Activated CD4-positive, CD25-positive, alpha-beta regulatory T cell treated with anti-CD3 and anti-CD28 coated beads, Interleukin-2, amount 50 U/mL, for 16 hours (primary cell): ENCODE measurements around the gene EXOC7.

Experiments used
- DNase-seq: peaks from one replicate; pipeline ENCODE4 v3.0.0-alpha.2; 2020; ENCODE audit warnings: low read depth, low spot score

EXOC7 gene, protein sequence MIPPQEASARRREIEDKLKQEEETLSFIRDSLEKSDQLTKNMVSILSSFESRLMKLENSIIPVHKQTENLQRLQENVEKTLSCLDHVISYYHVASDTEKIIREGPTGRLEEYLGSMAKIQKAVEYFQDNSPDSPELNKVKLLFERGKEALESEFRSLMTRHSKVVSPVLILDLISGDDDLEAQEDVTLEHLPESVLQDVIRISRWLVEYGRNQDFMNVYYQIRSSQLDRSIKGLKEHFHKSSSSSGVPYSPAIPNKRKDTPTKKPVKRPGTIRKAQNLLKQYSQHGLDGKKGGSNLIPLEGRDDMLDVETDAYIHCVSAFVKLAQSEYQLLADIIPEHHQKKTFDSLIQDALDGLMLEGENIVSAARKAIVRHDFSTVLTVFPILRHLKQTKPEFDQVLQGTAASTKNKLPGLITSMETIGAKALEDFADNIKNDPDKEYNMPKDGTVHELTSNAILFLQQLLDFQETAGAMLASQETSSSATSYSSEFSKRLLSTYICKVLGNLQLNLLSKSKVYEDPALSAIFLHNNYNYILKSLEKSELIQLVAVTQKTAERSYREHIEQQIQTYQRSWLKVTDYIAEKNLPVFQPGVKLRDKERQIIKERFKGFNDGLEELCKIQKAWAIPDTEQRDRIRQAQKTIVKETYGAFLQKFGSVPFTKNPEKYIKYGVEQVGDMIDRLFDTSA

DNA sequence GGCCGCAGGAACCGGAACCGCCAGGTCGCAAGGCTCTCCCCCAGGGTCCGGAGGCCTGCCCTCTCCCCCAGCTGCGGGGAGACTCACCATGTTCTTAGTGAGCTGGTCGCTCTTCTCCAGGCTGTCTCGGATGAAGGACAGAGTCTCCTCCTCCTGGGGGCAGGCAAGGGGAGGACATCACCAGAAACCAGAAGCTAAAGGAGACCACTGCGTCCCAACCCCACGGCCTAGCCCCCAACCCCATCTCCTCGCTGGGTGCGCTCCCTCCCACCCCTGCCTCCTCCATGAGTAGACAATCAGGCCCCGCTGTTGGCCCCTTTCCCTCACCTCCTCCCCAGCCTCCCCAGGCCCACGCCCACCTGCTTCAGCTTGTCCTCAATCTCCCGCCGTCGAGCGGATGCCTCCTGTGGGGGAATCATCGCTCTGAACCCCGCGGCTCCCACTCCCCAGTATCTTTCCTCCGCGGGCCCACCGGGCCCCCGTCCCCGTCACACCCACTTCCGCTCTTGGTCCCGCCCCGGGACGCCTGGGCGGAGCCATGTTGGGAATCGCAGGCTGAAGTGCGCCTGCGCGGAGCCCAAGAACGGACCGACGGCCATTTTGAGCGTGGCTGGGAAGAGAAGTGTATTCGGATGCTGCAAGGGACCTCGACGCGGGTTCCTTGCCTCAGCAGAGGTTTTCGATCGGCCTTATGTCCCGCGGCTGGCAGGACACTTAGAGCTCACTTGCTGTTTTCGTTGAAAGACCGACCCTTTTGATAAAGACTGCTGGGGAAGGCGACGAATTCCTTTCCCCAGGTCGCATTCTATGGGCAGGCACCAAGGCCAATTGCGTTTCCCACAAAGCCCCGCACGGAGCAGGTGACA is at the start of gene EXOC7:
Gene EXOC7 (minus strand): TSS at position 514 of the 866 bp plus-strand sequence. CDS start 95 bp downstream, at position 419.
- DNase-seq: peak; percentile 85

DNA sequence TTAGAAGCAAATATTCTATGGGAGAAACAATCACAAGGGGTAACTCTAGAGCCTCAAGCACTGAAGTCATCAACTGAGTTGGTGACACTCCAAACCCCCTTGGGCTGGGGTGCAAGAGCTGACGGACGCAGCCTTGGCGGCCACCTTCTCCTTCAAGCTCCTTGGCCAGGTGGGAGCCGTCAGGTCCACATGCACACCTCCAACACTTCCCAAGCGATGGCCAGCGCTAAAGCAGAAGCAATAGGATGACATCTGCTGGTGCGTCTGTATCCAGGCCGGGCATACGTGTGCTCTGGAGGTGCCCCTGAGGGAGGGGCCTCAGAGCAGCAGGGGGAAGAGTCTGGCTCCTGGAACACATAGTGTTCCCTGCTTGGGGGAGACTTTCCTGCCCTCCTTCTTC is 49.6 kb upstream of the EXOC7 start:
- no peak for DNase-seq

DNA sequence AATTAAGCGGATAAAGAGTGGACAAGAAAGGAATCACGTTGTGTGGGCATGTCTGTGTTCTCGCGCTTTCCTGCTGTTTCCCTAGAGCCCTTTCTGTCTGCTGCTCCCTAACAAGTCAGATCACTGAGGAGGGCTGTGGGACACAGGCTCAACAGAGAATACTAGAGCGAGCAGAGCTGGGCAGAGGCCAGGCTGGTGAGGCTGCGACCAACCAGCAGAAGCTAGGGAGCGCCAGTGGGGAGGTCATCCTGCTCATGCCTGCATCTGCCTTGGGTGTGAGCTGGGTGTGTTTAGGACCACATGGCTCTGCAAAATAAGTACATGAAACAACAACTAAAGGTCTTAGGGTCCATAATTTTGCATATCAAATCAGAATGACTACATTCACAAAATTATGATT is 49.0 kb upstream of the EXOC7 start:
- DNase-seq: no peak

DNA sequence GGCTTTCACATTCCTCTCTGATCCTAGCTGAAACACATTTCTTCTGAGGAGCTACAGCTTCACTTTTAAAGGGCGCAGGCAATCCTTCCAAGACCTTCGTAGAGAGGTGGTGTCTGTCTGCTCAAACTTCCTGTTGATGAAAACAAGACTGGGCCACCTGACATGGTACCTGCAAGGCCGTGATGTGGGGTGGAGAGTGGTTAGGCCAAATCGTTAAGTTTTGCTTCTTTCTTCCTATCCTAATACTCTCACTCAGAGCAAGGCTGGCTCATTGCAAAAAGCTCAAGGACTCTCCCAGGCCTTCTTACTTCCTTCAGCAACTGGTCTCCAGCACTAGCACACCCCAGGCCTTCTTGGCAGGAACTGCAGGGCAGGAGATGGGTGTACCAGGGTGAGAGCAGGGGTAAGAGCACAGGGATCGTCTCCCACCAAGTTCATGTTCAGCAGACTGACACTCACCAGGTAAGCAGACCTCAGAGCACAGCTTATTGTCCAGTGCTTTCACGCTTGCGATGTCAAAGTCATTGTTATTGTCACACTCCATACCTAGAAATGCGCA is 48.4 kb upstream of the EXOC7 start:
- no peak for DNase-seq

DNA sequence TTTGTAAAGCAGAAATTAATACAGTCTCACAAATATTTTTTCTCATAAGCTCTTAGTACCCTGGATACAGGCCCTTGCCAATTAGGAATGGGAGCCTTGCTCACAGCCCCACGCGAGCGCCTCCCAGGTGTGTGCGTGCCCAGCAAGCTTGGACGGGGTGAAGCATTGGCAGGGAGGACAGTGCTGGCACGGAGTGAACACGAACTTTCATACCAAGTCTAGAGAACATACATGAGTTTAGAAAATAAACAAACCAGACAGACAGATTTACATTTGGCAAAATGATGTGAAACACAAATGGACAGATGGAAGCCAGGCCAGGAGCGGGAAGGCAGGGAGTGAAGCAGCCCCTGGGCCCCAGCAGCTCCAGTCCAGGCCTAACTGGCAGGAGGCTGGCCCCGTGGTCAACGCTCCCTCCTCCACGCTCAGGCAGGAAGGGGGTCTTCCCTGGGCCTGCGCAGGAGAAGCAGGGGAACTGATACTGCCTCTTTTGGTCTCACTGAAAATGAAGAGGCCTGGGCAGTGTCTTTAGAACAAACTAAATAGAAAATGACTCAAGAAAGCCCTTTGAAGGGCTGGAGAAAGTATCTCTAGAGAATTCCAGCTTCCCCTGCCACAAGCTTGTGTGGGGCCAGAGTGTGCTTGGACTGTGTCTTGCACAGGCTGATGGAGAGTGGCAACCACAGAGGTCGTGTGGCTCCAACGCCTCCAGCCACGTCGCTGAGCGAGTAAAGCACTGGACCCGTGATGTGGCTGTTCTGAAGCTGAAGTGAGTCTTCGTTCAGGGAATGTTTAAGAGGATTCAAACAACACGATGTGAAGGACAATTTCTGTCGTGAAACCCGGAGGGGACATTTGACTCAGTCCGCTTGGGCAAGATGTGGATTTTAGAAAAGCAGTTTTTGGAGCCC is 47.4 kb upstream of the EXOC7 start:
- no peak for DNase-seq

DNA sequence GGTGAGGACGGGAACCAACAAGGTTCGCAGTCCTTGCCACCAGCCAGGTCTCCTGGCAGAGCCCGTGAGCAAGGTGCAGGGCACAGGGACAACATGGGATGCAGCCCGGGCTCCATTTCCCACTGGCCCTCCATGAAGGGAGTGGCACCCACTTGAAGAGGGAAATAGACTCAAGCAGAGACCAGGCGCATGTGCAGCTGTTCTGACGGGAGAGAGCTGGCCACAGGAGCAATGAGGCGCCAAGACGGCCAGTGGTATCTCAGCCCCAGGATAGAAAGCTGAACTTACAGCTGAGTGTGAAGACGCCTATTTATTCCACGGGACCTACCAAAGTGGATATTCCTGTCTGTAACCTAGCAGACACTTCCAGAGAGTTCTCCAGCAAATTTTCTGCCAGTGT is 45.6 kb upstream of the EXOC7 start:
- DNase-seq: no peak

DNA sequence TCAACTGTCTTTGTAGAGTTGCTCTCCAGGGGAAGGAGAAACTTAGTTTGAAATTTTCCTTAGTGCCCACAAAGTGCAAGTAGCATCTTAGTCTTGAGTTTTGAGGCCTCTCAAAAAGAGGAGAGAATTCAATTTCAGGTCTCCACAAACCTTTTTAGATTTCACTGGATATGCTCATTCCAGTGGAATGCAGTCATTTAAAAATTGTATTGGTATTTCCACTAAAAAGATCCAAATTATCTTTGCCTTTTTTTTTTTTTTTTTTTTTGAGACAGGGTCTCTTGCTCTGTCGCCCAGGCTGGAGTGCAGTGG is 44.4 kb upstream of the EXOC7 start:
- DNase-seq: no peak

DNA sequence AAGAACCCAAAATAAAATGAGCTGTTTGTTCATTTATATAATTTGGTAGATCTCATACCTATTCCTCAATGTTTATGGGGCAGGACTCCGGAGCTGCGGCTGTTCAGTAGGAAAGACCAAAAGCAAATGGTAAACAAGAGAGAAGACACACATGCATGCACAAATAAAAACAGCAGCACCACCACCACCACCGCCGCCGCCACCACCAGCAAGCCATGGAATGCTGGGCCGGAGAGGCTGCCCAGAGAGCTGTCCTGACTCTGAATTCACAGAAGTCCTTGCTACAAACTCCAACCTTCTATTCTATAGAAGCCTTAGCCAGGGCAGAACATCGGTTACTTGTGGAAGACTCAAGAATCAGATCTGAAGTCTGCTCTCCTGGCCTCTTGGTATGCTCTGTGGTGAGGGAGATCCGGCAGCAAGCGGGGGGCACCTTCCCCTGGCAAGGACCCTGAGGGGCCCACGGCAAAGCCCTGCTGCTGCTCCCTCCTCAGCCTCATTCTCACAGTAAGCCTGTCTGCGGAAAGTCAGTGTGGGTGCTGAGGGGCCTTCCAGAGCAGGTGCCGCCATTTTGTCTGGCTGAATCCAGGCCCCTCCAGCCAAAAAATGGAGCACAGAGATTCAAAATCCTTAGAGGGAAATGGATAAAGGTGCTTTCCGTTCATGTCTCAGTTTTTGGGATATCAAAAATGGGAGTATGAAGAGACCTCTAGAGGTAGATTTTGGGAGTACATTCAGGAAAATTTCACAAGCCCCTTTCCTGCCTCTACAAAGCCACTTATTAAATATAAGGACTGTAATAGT is 43.8 kb upstream of the EXOC7 start:
- DNase-seq: no peak

DNA sequence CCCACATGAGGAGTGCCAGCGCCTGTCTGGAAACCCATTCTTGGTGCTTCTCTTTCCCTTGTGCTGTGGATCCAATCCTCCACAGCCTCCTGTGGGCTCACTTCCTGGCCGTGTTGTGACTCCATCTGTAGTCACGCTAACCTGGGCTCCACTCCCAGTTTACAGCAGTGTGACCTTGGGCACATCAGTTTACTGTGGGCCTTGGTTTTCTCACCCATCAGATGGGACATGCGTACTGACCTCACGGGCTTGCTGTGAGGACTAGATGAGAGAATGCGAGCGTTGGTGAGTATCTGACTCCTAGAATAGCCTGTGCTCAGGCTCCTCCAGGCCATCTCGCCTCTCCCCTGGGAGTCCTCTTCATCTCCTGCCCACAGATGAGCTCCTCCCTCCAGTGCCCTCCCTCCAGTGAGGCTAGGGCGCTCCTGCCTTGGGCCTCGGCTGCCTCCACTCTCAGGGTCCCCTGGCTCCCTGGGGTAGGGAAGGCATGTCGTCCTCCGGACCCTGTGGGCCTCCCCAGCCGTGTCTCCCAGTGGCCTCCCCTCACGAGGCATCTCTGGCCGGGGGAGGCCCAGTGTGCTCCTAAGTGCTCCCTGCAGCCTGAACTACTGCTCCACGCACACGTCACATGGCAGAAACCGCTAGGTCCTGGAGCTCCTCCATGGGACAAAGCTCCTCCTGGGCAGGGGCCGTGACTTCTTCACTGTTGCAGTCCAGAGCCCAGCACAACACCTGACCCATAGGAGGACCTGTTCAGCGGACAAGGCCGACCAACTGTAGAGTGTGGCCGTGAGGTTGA is 42.7 kb upstream of the EXOC7 start:
- no peak for DNase-seq

DNA sequence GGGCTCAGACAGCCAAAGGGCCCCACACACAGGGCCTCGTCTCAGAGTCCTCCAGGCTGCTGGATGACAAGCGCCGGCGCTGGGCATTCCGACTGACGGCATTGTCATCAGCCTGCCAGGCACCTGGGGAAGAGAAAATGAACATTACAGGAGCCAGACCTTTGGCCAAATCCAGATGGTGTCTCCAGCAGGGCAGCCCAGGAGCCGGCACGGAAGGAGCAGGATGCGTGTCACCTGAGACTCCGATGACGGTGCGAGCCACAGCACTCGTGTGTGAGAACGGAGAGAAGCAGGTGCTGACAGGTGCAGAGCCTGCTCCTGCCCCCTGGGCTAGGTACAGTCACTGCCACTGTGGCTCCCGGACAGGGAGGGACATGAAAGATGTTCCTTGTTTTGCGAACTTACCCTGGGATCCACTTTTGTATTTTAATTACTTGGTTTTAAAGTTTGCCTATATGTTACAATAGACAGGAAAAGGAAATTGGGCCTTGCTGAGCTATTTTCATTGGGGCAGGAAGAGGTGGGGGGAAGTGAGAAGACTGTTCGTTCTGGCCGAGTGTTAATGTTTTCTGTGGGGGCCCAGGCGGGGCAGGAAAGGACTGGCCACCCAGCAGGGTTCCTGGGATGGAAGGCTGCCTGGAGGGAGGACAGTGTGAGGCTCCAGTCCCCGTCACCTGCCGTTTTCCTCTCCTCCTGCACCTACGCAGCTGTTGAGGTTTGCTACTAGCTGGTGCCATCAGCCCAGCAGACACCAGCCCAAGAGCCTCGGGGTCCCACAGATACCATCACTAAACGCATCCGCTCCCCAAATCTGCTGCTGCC is 41.9 kb upstream of the EXOC7 start:
- no peak for DNase-seq

DNA sequence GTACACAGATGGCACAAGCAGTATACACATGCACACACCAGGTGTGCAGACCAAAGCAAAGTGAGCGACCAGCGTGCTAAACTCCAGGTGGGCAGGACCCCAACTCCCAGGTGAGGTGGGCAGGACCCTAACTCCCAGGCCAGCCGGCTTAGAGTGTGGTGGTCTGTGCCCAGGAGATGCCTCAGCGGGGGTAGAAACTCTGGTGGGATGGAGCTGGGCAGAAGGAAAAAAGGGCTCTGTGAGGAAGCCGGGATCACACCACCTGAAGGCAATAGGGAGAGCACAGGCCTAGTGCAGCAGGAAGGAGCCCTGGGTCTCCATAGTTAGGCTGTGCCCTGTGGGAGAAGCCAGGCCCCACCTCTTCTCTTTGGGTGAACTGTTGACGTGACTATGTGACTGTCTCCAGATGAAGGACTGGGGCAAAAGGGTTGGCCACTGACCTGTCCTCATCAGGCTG is 39.0 kb upstream of the EXOC7 start:
- DNase-seq: no peak

DNA sequence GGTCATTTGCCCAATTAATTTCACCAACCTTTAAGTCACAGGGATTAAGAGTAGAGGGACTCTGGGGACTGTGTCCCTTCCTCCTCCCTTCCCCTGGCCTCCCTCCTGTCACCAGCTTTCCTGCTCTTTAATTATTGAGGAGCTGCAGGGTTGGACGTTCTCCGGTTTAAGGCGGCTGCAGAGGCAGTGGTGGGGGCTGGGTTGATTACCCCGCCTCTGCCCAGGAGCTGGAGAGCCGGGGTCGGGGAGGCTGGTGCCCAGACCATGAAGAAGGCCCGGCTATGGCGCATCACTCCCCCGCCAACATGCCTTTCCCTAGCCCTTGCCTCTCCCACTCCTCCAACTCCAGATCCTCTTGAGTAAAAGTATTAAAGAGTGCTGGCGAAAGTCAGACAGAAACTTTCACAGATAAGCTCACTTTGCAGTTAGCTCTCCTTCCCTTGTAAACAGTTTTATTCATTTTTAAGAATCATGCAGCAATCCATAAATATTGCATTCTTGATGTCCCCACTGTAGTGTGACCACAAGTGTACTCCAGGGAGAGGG is 38.5 kb upstream of the EXOC7 start:
- no peak for DNase-seq

DNA sequence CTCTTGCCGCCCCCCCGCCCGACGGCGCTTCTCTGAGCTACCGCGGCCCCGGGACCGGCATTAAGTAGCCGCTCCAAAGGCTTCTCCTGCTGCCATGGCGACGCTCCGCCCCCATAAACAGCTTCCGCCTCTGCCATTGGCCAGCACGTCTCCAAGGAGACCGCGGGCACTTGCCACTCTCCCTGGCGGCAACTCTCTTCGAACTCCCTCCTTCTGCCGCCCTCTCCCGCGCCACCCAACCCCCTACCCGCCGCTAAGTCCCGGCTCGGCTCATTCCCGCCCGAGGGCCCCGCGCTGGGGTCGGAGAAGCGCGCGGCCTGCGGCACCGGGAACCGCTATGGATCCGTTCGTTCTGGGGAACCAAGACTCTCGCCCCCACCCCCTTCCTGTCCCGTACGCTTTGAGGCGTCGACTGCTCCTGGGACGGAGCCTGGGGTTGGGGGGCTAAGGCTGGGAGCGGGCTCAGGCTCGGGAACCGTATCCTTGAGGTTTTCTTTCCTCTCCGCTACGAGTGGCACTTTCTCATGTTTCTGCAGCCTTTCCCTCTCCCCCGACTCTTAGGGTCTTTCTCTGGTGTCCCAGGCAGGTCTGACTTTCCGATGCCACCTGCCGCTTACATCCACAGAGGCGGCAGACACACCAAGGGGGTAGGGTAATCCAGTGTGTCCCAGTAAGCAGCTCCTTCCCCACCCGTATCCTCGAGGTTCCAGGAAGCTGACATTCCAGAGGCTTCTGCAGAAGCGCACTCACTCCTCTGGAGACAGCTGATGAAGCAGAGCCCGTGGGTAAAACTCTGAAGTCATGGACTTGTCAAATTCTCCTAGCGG is 37.8 kb upstream of the EXOC7 start, which contains the start of gene FOXJ1:
Gene FOXJ1 (minus strand): TSS at position 34 of the 827 bp plus-strand sequence. CDS start 850 bp downstream, outside the sequence.
- peak; percentile 75 for DNase-seq

DNA sequence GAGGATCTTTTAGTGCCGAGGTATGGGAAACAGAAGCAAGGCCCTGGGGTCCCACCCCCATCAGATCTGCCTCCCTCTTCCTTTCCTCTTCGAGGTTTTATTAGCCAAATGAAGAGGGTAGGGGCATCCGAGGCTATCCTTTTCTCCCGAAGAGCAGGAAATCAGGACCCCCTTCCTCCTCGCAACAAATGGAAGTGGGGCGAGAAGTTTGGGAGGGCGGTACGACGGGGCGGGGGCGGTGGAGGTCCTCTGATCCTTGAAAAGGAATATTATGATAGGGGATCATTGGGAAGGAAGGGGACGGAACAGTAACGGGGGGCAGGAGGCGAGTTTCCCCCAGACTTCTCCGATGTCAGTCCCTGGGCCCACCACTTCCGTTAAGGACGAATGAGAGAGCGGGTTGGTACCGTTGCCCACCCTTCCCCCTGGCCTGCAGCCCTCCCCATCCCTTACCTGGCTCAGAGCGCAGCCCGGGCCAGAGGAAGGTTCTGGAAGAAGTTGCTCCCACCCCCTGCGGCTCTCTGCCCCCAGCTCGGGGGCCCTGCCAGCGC is 37.1 kb upstream of the EXOC7 start:
- no peak for DNase-seq

DNA sequence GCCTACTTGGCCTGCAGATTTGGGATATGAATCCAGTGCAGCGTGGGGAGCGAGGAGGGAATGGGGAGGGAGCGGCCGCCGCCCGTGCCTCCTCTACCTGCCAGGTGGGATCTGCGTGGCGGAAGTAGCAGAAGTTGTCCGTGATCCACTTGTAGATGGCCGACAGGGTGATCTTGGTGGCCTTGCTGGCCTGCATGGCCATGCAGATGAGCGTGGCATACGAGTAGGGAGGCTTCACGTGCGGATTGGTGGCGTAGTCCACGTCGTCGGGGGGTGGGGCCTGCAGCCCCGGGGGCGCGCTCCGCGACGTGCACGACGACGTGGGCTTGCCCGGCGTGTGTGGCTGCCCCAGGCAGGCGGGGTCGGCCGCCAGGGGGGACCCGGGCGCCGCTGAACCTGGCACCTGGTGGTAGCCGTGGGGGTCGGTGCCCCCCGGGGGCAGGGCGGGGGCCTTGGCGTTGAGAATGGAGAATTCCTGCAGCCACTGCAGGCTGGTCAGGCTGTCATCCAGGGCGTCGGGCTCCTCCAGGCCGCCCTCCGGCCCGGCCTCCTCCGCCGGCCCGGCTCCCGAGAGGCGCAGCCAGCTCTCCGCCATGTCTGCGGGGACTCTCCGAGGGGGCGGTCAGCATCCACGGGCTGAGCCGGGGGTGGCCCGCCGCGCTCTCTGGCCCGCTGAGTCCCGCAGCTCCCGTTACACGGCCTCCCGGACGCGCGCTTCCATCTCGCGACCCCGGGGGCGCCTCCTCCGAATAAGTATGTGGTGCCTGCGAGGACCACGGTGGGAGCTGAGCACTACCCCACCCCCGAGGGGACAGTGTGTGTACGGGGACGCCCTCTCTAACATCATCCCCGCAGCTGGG is 36.4 kb upstream of the EXOC7 start:
- DNase-seq: no peak
